Muscle of leg (tissue), 11 donors: ENCODE results near the gene CDC14B. TPM values are rescaled to one million over a fixed set of nuclear protein-coding genes. Genes with fewer than 3 reads are reported as not detected.
A peak's percentile ranks its signal among the peaks of the same experiment; 100 is the strongest.
"Not testable (repeated sequence)": the region's sequence is repeated elsewhere in the genome, so short reads cannot be mapped to it uniquely, and the experiment has no call there.

Experiments
- DNase-seq: peaks from one replicate; pipeline ENCODE4 v3.0.0; 2013
- H3K27ac ChIP-seq: one replicate; pipeline ENCODE4 v1.5.1; 2013; ENCODE audit warnings: mild to moderate bottlenecking, low read length, control low read depth
- H3K27me3 ChIP-seq: one replicate; pipeline ENCODE4 v1.6.1; 2013; ENCODE audit warnings: low read length; ENCODE audit not compliant: control insufficient read depth, insufficient read depth
- H3K36me3 ChIP-seq: one replicate; pipeline ENCODE4 v1.6.1; 2013; ENCODE audit warnings: low read length; ENCODE audit not compliant: control insufficient read depth, insufficient read depth
- H3K4me1 ChIP-seq: one replicate; pipeline ENCODE4 v1.6.1; 2013; ENCODE audit warnings: low read length; ENCODE audit not compliant: control insufficient read depth, insufficient read depth
- H3K4me3 ChIP-seq: one replicate; pipeline ENCODE4 v1.5.1; 2013; ENCODE audit warnings: low read length, control low read depth
- H3K9me3 ChIP-seq: replicated peaks from 2 replicates; pipeline ENCODE4 v1.6.1; 2013; ENCODE audit warnings: low read depth, low read length; ENCODE audit not compliant: control insufficient read depth
- WGBS: methylation state at CpG from one replicate; pipeline ENCODE4 v1.1.5; 2013; ENCODE audit warnings: missing lambda C conversion rate; ENCODE audit not compliant: insufficient coverage; 5-methylcytosine and 5-hydroxymethylcytosine counted together
- polyA plus RNA-seq, 8 donors: library from polyadenylated mRNA; unstranded; fragments of 120-200 nt; gene quantifications; one replicate each; pipeline versions ENCODE4 v1.2.1 to v1.2.3, GENCODE V29; 2013; ENCODE audit warnings: inconsistent platforms in 1 of 8, low replicate concordance in 1 of 8; ENCODE audit not compliant: insufficient read length in 8 of 8, insufficient read depth in 1 of 8
- total RNA-seq: library from RNA; stranded (reverse); fragments of 120-200 nt; gene quantifications from one replicate; pipeline ENCODE4 v1.2.4, GENCODE V29; 2013

Gene CDC14B
- total and polyA plus RNA-seq, 9 donors, result 12.9 to 19.0 (median 14.7) TPM

- H3K9me3 ChIP-seq, H3K27ac ChIP-seq, H3K27me3 ChIP-seq, H3K4me3 ChIP-seq, H3K36me3 ChIP-seq, DNase-seq: not testable (repeated sequence)
- peaks cover 11% of the 10 kb centered on the region for H3K4me1 ChIP-seq
- no CpG with 5 or more reads among the region's 4 CpGs for WGBS
Measured at GRCh38 chr9:96614664-96615063, 5.0 kb downstream of the CDC14B start.

GRCh38 chr9:96612966-96613589 is 6.6 kb downstream of the CDC14B start:
- Histone ChIP-seq H3K4me3 (no peak overlapping the region), H3K9me3 (no peaks in the 10 kb centered on the region), H3K27me3 (peaks cover 2% of the 10 kb centered on the region), H3K27ac (no peak overlapping the region), H3K4me1 (peaks cover 11% of the 10 kb centered on the region), H3K36me3 (no peaks in the 10 kb centered on the region)
- DNase-seq, result no peak
- WGBS, result no CpG with 5 or more reads among the region's 1 CpG

GRCh38 chr9:96612105-96612965 is 7.3 kb downstream of the CDC14B start:
- Histone ChIP-seq H3K27me3 (peaks cover 2% of the 10 kb centered on the region), H3K27ac (peak overlapping the region; percentile 32), H3K4me3 (no peak overlapping the region), H3K36me3 (no peaks in the 10 kb centered on the region), H3K9me3 (no peaks in the 10 kb centered on the region), H3K4me1 (peaks cover 7% of the 10 kb centered on the region)
- WGBS, result 41% methylated on average over 9 of the region's 12 CpGs
- peak; percentile 72 for DNase-seq

- H3K27ac ChIP-seq, result no peak overlapping the region
- peaks cover 2% of the 10 kb centered on the region for H3K27me3 ChIP-seq
- DNase-seq, result no peak
- peaks cover 7% of the 10 kb centered on the region for H3K4me1 ChIP-seq
- no peaks in the 10 kb centered on the region for H3K9me3 ChIP-seq
- no peak overlapping the region for H3K4me3 ChIP-seq
- H3K36me3 ChIP-seq, result no peaks in the 10 kb centered on the region
- WGBS, result no CpG with 5 or more reads among the region's 3 CpGs
Measured at GRCh38 chr9:96611302-96611701, 8.3 kb downstream of the CDC14B start.

- H3K4me3 ChIP-seq, result no peak overlapping the region
- no peak overlapping the region for H3K27ac ChIP-seq
- H3K27me3 ChIP-seq, result peaks cover 2% of the 10 kb centered on the region
- no peaks in the 10 kb centered on the region for H3K9me3 ChIP-seq
- peaks cover 10% of the 10 kb centered on the region for H3K4me1 ChIP-seq
- H3K36me3 ChIP-seq, result no peaks in the 10 kb centered on the region
- no peak for DNase-seq
Measured at GRCh38 chr9:96609732-96610131, 9.9 kb downstream of the CDC14B start.

GRCh38 chr9:96607971-96608370 is 11.7 kb downstream of the CDC14B start:
- no peaks in the 10 kb centered on the region for H3K9me3 ChIP-seq
- WGBS, result no CpG with 5 or more reads among the region's 3 CpGs

GRCh38 chr9:96605328-96605727 is 14.3 kb downstream of the CDC14B start:
- H3K36me3 ChIP-seq, result no peaks in the 10 kb centered on the region
- no peaks in the 10 kb centered on the region for H3K9me3 ChIP-seq
- H3K4me1 ChIP-seq, result peaks cover 6% of the 10 kb centered on the region
- H3K27me3 ChIP-seq, result peaks cover 2% of the 10 kb centered on the region
- no peak overlapping the region for H3K4me3 ChIP-seq
- 82% methylated on average over 3 of the region's 3 CpGs for WGBS
- H3K27ac ChIP-seq, result no peak overlapping the region
- DNase-seq, result no peak

More at GRCh38 chr9:96607971-96608370, 11.7 kb downstream of the CDC14B start:
- H3K36me3 ChIP-seq, result no peaks in the 10 kb centered on the region
- H3K27ac ChIP-seq, result no peak overlapping the region
- no peak for DNase-seq
- no peak overlapping the region for H3K4me3 ChIP-seq
- peaks cover 11% of the 10 kb centered on the region for H3K4me1 ChIP-seq
- H3K27me3 ChIP-seq, result peaks cover 2% of the 10 kb centered on the region

GRCh38 chr9:96604004-96604319 is 15.7 kb downstream of the CDC14B start:
- DNase-seq, result peak; percentile 73
- whole genome bisulfite sequencing, result 12% methylated on average over 3 of the region's 3 CpGs
- H3K27me3 ChIP-seq, result peaks cover under 1% of the 10 kb centered on the region
- peaks cover 6% of the 10 kb centered on the region for H3K4me1 ChIP-seq
- no peak overlapping the region for H3K4me3 ChIP-seq
- H3K36me3 ChIP-seq, result no peaks in the 10 kb centered on the region
- H3K27ac ChIP-seq, result peak overlapping the region; percentile 75
- H3K9me3 ChIP-seq, result no peaks in the 10 kb centered on the region

GRCh38 chr9:96603305-96604003 is 16.2 kb downstream of the CDC14B start:
- DNase-seq, result peak; percentile 81
- Histone ChIP-seq H3K27me3 (no peaks in the 10 kb centered on the region), H3K4me1 (peaks cover 6% of the 10 kb centered on the region), H3K27ac (peak overlapping the region; percentile 75), H3K9me3 (no peaks in the 10 kb centered on the region), H3K36me3 (no peaks in the 10 kb centered on the region), H3K4me3 (no peak overlapping the region)
- 49% methylated on average over 6 of the region's 8 CpGs for WGBS

GRCh38 chr9:96599298-96599697 is 20.3 kb downstream of the CDC14B start:
- Histone ChIP-seq H3K9me3 (no peaks in the 10 kb centered on the region), H3K36me3 (no peaks in the 10 kb centered on the region), H3K27me3 (no peaks in the 10 kb centered on the region), H3K27ac (no peak overlapping the region), H3K4me1 (peaks cover 4% of the 10 kb centered on the region), H3K4me3 (no peak overlapping the region)
- WGBS, result no CpG with 5 or more reads among the region's 5 CpGs
- no peak for DNase-seq
